Measurements from ENCODE around the gene TP53I13. TPM values are rescaled to one million over a fixed set of nuclear protein-coding genes. Genes with fewer than 3 reads are reported as not detected.

TP53I13 gene
- total and polyA plus RNA-seq, 9 donors = 29.3 to 45.1 (median 34.1) TPM

DNA sequence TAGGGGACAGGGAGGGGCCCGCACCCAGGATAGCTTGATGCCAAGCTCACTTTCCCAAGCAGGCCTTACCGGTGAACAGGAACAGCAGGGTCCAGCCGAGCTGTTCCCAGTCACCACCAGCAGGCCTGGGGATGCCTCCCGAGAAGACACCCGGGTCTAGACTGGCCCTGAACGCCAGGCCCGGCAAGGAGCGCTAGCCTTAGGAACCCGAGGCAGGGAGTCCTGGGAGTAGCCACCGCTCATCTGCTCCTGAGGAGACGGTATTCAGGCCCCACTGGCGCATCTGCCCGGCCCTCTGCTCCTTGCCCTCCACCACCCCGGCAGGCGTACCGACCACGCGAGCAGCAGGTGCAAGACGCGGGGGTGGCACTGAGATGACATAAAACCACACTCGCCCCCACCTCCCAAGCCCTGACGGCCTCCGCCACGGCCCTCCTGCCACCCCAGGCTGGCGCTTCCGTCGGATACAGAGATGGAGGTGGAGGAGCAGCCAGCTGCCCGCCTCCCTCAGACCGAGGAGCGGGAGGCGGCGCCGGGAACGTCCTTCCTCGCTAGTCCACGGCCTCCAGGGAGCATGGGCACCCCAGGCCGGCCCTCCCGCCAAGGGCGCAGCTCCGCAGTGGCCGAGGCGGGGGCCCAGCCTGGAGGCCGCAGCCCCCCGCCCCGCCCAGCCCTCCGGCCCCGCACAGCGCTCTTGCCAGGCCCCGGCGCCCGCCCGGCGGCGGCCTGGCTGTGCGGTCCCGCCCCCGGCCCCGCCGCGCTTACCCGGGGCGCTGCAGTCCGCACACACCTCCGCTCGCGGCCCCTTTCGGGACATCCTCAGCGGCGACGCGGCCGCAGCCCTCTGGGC lies 20.3 kb downstream of the TP53I13 start:
- Histone ChIP-seq H3K9me3 (replicated peaks; ENCODE audit: control insufficient read depth, low read depth, low read length) (no peaks in the 10 kb centered on the region), H3K27ac (ENCODE audit: low read length) (peak overlapping the region; percentile 82), H3K4me3 (ENCODE audit: low read length) (peak overlapping the region; percentile 67), H3K4me1 (ENCODE audit: control insufficient read depth, insufficient read depth, low read length) (peaks cover 78% of the 10 kb centered on the region), H3K27me3 (ENCODE audit: control insufficient read depth, insufficient read depth, low read length) (peaks cover 2% of the 10 kb centered on the region), H3K36me3 (ENCODE audit: control insufficient read depth, insufficient read depth, low read length) (peaks cover 12% of the 10 kb centered on the region)
- WGBS (ENCODE audit: insufficient coverage) = under 1% methylated on average over 61 of the region's 72 CpGs
- DNase-seq = peak; percentile 45

DNA sequence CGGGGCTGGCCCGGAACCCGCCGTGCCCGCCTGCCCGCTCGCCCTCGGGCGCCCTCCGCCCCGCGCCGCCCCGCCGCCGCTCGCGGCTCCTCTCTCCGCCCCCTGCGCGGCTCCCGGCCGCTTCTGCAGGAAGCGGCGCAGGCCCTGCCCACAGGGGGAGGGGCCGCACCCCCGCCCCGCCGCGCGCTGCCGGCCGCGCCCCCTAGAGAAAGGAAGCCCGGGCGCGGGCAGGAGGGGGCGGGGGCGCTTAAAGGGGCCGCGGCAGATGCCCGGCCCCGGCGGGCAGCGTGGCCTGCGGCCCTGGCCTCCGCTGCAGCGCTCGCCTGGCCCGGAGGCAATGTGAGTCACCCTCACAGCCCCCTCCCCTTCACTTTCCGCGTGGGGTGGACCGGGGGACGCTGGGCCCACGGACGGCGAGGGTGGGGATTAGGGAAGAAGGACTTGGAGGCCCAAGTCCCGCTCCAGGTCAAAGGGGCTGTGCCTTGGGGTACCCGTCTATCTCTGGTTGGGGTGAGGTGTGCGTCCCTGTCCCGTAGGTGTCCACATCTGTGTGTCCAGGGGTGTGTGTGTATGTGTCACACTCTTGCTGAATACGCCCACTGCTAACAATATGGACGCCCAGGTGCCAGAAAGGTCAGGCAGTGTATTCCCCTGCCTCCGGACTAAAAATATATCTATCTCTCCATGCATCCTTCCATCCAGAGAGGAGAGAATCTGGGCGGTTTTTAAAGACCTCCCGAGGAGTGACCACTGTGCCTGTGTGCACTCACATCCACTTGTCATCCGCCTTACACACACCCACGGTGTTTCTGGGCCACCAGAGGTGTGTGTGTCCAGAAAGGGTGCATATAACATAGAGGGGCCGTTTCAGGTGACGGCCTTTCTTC lies 21.3 kb downstream of the TP53I13 start, which contains the start of gene GIT1:
TSS of gene GIT1 (minus strand) at position 125 of the 887 bp plus-strand sequence. CDS start 270 bp downstream, outside the sequence.
- 1% methylated on average over 51 of the region's 70 CpGs for WGBS (ENCODE audit: insufficient coverage)
- H3K4me3 ChIP-seq (ENCODE audit: low read length) = peak within 1 kb of the TSS; percentile 67
- peak; percentile 96 for DNase-seq
- H3K9me3 ChIP-seq (replicated peaks; ENCODE audit: control insufficient read depth, low read depth, low read length) = no peaks in the 10 kb centered on the region
- peak within 1 kb of the TSS; percentile 89 for H3K27ac ChIP-seq (ENCODE audit: low read length)
- H3K4me1 ChIP-seq (ENCODE audit: control insufficient read depth, insufficient read depth, low read length) = peaks cover 78% of the 10 kb centered on the region
- H3K36me3 ChIP-seq (ENCODE audit: control insufficient read depth, insufficient read depth, low read length) = peaks cover 8% of the 10 kb centered on the region
- peaks cover 8% of the 10 kb centered on the region for H3K27me3 ChIP-seq (ENCODE audit: control insufficient read depth, insufficient read depth, low read length)

DNA sequence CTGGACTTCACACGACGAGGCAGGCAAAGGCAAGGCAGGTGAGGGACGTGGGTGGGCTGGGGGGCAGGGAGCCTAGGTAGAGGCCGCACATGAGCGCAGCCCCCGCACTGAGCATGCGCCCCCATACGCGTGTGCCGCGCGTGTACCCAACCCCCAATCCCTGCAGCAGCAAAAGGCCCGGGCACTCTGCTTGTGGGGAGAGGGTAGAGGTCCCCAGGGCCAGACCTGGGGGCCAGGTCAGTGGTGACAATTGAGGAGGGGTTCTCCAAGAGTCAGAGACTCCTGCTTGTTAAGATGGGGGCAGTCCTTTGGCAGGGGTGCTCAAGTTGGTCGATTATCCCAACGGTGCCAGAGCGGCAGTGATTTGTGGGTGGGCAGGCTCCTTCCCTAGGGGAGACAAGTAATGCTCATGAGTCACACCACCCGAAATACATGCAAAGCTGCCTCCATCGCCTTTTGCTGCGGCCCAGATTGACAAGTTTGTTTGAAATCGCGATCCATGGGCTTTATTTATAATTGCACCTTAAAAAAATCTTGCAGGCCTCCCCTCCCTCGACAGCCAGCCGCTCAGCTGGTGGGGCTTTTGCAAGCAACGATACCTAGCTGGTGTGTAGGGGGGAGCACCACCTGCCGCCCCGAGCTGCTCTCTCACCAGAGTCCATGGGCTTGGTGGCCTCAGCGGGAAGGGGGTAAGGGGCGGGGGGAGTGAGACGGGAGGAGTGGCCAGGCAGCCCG lies 22.1 kb downstream of the TP53I13 start:
- peak overlapping the region; percentile 89 for H3K27ac ChIP-seq (ENCODE audit: low read length)
- no peaks in the 10 kb centered on the region for H3K9me3 ChIP-seq (replicated peaks; ENCODE audit: control insufficient read depth, low read depth, low read length)
- H3K27me3 ChIP-seq (ENCODE audit: control insufficient read depth, insufficient read depth, low read length) = peaks cover 8% of the 10 kb centered on the region
- peaks cover 77% of the 10 kb centered on the region for H3K4me1 ChIP-seq (ENCODE audit: control insufficient read depth, insufficient read depth, low read length)
- peaks cover 5% of the 10 kb centered on the region for H3K36me3 ChIP-seq (ENCODE audit: control insufficient read depth, insufficient read depth, low read length)
- 14% methylated on average over 10 of the region's 30 CpGs for WGBS (ENCODE audit: insufficient coverage)
- DNase-seq = no peak
- peak overlapping the region; percentile 54 for H3K4me3 ChIP-seq (ENCODE audit: low read length)

DNA sequence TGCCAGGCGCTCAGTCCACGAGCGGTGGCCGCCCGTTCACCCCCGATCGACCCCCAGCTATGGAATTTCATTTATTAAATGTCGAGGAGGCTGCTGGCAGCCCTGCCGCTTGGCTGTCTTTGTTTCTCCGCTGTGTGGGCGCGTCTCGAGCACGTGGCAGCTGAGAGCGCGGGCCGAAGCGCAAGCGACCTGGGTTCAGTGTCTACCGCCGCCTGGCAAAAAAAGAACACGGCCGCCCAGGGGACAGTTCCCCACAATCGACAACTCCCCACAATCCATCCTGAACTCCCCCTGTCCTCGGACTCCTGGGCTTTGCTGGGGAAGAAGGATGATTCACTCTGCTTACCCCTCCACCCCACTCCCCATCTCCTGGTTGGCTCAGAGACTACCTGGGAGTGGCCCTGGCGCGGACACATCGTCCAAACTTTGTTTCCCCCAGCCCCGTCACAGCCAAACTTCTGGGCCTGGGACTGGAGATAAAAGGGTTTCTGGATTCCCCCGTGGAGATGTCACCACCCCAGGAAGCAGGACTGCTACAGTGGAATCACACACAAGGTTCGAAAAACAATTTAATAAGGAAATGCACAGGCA lies 22.7 kb downstream of the TP53I13 start:
- Histone ChIP-seq H3K27ac (ENCODE audit: low read length) (peak overlapping the region; percentile 89), H3K9me3 (replicated peaks; ENCODE audit: control insufficient read depth, low read depth, low read length) (no peaks in the 10 kb centered on the region), H3K27me3 (ENCODE audit: control insufficient read depth, insufficient read depth, low read length) (peaks cover 8% of the 10 kb centered on the region), H3K36me3 (ENCODE audit: control insufficient read depth, insufficient read depth, low read length) (peaks cover 4% of the 10 kb centered on the region), H3K4me3 (ENCODE audit: low read length) (peak overlapping the region; percentile 54), H3K4me1 (ENCODE audit: control insufficient read depth, insufficient read depth, low read length) (peaks cover 79% of the 10 kb centered on the region)
- DNase-seq = peak; percentile 85
- WGBS (ENCODE audit: insufficient coverage) = 0% methylated on average over 15 of the region's 31 CpGs

DNA sequence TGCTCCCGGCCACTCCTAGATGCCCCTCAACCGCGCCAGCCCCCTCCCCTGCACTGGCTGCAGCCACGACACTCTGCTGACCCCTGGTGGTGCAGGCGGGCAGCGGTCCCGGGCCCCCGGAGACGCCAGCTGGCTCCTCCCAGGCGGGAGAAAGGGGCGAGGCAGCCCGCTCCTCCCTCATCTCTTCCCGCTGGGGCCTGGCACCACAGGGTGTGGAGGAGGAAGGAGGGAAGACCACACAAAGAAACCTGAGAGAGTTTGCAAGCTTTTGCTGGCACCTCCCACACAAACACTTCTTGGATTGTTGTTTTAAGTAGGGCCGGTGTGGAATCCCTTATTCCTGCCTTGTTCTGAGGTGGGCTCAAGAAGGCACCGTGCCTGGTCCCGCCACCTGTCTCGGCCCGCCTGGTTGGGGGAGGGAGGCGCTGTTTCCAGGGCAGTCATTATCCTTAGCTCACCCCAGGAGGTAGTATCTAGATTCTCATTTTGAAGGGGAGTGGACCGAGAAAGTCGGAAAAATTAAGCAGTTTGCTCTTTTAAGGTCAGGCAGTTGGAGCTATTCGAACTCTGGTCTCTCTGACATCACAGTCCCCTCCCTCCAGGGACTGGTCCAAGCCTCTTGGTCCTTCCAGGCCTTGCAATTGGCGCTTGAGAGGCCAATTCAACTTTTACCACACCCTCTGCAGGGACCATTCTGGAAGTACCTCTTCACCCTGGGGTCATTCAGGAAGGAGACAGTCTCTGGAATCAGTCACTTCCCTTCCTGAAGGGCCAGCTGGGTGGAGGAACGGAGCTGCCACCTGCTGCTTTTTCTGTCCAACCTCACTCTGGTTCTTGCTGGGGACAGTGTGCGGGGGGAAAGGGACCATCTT lies 23.5 kb downstream of the TP53I13 start:
- Histone ChIP-seq H3K4me3 (ENCODE audit: low read length) (peak overlapping the region; percentile 54), H3K27me3 (ENCODE audit: control insufficient read depth, insufficient read depth, low read length) (peaks cover 8% of the 10 kb centered on the region), H3K27ac (ENCODE audit: low read length) (peak overlapping the region; percentile 89), H3K36me3 (ENCODE audit: control insufficient read depth, insufficient read depth, low read length) (peaks cover under 1% of the 10 kb centered on the region), H3K9me3 (replicated peaks; ENCODE audit: control insufficient read depth, low read depth, low read length) (no peaks in the 10 kb centered on the region), H3K4me1 (ENCODE audit: control insufficient read depth, insufficient read depth, low read length) (peaks cover 81% of the 10 kb centered on the region)
- DNase-seq = peak; percentile 93
- 5% methylated on average over 11 of the region's 25 CpGs for WGBS (ENCODE audit: insufficient coverage)

DNA sequence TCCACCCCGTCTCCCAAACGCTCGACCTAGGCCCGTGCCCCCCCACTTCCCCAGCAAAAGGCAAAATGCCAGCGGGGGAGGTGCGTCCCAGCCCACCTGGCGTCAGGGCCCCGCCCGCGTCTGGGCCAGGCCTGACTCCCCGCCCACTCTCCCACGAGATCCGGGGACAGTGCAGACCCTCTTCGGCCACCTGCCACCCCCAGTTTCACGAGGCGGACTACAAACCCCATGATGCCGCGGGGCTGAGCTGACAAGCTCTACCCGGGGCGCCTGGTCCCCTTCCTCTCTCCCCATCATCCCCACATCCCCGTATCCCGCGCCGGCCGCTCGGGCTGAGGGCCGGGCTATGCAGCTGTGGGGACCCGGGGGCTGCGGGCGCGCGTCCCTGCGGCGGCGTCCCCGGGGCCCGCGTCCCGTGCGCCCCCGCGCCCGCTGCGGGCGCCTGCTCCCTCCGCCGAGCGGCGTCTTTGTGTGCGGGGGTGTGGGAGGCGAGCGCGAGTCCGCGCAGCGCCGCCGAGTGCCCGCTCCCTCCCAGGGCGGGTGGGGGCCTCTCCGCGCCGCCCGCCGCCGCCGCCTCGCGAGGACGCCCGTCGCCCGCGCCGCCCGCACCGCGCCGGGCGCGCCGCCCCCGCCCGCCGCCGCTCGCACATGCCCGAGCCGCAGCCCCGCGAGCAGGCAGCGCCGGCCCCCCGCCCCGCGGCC lies 24.5 kb downstream of the TP53I13 start, which contains the start of gene ANKRD13B:
TSS of gene ANKRD13B (plus strand) at position 283 of the 702 bp plus-strand sequence. CDS start 490 bp downstream, outside the sequence.
- Histone ChIP-seq H3K36me3 (ENCODE audit: control insufficient read depth, insufficient read depth, low read length) (no peaks in the 10 kb centered on the region), H3K27ac (ENCODE audit: low read length) (peak within 1 kb of the TSS; percentile 89), H3K4me3 (ENCODE audit: low read length) (peak within 1 kb of the TSS; percentile 58), H3K27me3 (ENCODE audit: control insufficient read depth, insufficient read depth, low read length) (peaks cover 8% of the 10 kb centered on the region), H3K4me1 (ENCODE audit: control insufficient read depth, insufficient read depth, low read length) (peaks cover 80% of the 10 kb centered on the region), H3K9me3 (replicated peaks; ENCODE audit: control insufficient read depth, low read depth, low read length) (no peaks in the 10 kb centered on the region)
- under 1% methylated on average over 95 of the region's 96 CpGs for WGBS (ENCODE audit: insufficient coverage)
- peak; percentile 74 for DNase-seq

DNA sequence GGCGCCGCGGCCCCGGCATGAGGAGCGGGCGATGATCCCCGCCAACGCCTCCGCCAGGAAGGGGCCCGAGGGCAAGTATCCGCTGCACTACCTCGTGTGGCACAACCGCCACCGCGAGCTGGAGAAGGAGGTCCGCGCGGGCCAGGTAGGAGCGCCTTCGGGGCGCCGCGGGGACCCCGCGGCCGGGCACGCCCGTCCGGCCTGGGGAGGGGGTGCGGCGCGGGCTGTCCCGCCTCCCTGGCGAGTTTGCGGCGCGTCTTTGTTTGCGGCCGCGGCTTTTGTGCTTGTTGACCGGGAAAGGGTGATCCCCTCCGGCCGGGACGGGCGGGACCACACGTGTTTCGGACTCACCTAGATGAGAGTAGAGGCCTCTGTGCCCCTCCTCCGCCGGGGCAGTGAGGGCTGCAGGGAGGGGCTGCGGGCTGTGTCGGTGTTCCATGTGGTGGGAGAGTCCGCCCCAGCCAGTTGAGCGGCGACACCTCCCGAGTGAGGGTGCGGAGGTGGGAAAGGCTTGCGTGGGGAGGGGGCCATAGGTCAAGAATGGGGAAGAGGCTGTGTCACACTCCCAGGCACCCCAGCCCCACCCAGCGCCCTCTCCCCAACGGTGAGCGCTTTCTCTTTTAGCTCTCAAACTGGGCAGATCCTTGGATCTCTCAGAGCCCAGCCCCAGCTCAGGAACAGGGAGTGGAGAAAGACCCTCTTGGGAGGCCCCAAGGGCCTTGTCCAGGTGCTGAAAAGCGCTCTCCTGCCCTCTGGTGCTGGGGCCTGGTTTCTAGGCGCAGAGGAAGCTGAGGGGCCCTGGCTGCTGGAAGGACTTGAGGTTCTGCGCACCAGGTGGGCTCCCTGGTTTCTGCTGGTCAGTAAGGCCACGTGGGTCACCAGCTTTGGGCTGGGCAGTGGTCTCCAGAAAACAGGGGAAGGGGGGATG lies 25.4 kb downstream of the TP53I13 start:
- Histone ChIP-seq H3K4me1 (ENCODE audit: control insufficient read depth, insufficient read depth, low read length) (peaks cover 73% of the 10 kb centered on the region), H3K36me3 (ENCODE audit: control insufficient read depth, insufficient read depth, low read length) (no peaks in the 10 kb centered on the region), H3K27ac (ENCODE audit: low read length) (no peak overlapping the region), H3K4me3 (ENCODE audit: low read length) (peak overlapping the region; percentile 58), H3K9me3 (replicated peaks; ENCODE audit: control insufficient read depth, low read depth, low read length) (no peaks in the 10 kb centered on the region), H3K27me3 (ENCODE audit: control insufficient read depth, insufficient read depth, low read length) (peaks cover 8% of the 10 kb centered on the region)
- DNase-seq = no peak
- 5% methylated on average over 57 of the region's 64 CpGs for WGBS (ENCODE audit: insufficient coverage)

Data from muscle of leg (tissue), 11 donors.